K562 (cell line): ENCODE measurements around the gene ATP6V1F. TPM values are rescaled to one million over a fixed set of nuclear protein-coding genes. Genes with fewer than 3 reads are reported as not detected.

Source experiments
- CTBP1 ChIP-seq: fragments of 450-650 bp; IDR thresholded peaks from 2 replicates; pipeline ENCODE4 v1.6.1; 2016; ENCODE audit warnings: borderline replicate concordance
- FIP1L1 ChIP-seq: fragments of 200-400 bp; formaldehyde crosslinking; IDR thresholded peaks from 2 replicates; pipeline ENCODE4 v1.6.1; 2018; ENCODE audit warnings: mild to moderate bottlenecking, low read depth, low read length; ENCODE audit not compliant: poor library complexity, severe bottlenecking
- GATAD2B ChIP-seq: fragments of 450-650 bp; IDR thresholded peaks from 2 replicates; pipeline ENCODE4 v1.6.1; 2017; ENCODE audit warnings: mild to moderate bottlenecking, borderline replicate concordance
- GTF2F1 ChIP-seq: IDR thresholded peaks from 2 replicates; pipeline ENCODE4 v1.6.1; 2011; ENCODE audit warnings: low read depth, low read length, improper control_type of control experiment
- HNRNPL ChIP-seq: fragments of 200-400 bp; formaldehyde crosslinking; IDR thresholded peaks from 2 replicates; pipeline ENCODE4 v1.6.1; 2017; ENCODE audit warnings: low read depth, mild to moderate bottlenecking, low read length
- MBD2 ChIP-seq: sonication (generic); IDR thresholded peaks from 2 replicates; pipeline ENCODE4 v1.6.1; 2016; ENCODE audit warnings: low read depth, borderline replicate concordance
- MTA3 ChIP-seq: fragments of 450-650 bp; formaldehyde crosslinking; IDR thresholded peaks from 2 replicates; pipeline ENCODE4 v1.6.1; 2017; ENCODE audit warnings: mild to moderate bottlenecking, borderline replicate concordance
- NFIC ChIP-seq: fragments of 450-650 bp; IDR thresholded peaks from 2 replicates; pipeline ENCODE4 v1.6.1; 2017; ENCODE audit warnings: mild to moderate bottlenecking, inconsistent platforms
- POLR2G ChIP-seq: fragments of 200-400 bp; formaldehyde crosslinking; IDR thresholded peaks from 2 replicates; pipeline ENCODE4 v1.6.1; 2017; ENCODE audit warnings: low read depth, mild to moderate bottlenecking, antibody characterized with exemption, low read length, moderate library complexity
- POLR2H ChIP-seq: IDR thresholded peaks from 2 replicates; pipeline ENCODE4 v1.6.1; 2016; ENCODE audit warnings: missing genetic modification characterization, low read depth, mild to moderate bottlenecking, control low read depth, missing compliant biosample characterization, moderate library complexity
- RFX7 ChIP-seq: fragments of 250-450 bp; sonication (Bioruptor Pico); IDR thresholded peaks from 2 replicates; pipeline ENCODE4 v1.5.1; 2021; ENCODE audit warnings: mild to moderate bottlenecking
- SMAD1 ChIP-seq: fragments of 150-350 bp; IDR thresholded peaks from 2 replicates; pipeline ENCODE4 v1.6.1; 2014; ENCODE audit warnings: low read length, low read depth; ENCODE audit not compliant: partially characterized antibody
- TCF7L2 ChIP-seq: fragments of 150-350 bp; IDR thresholded peaks from 2 replicates; pipeline ENCODE4 v1.6.1; 2016; ENCODE audit warnings: low read depth, mild to moderate bottlenecking, low read length, moderate library complexity
- VEZF1 ChIP-seq: fragments of 200-800 bp; sonication (Bioruptor generic); IDR thresholded peaks from 2 replicates; pipeline ENCODE4 v1.6.1; 2017; ENCODE audit warnings: missing genetic modification characterization, missing compliant biosample characterization
- ZBTB7A ChIP-seq: IDR thresholded peaks from 2 replicates; pipeline ENCODE4 v1.6.1; 2011; ENCODE audit warnings: low read depth, mild to moderate bottlenecking, low read length, moderate library complexity, borderline replicate concordance; ENCODE audit not compliant: control insufficient read depth
- ZNF263 ChIP-seq: sonication (generic); formaldehyde crosslinking; IDR thresholded peaks from 2 replicates; pipeline ENCODE4 v1.8.0; 2022; ENCODE audit warnings: mild to moderate bottlenecking, missing genetic modification reagents, borderline replicate concordance
- ZNF407 ChIP-seq: fragments of 450-650 bp; IDR thresholded peaks from 2 replicates; pipeline ENCODE4 v1.6.1; 2016; ENCODE audit warnings: low read depth
- ZNF764 ChIP-seq: fragments of 250-450 bp; sonication (Bioruptor Pico); IDR thresholded peaks from 2 replicates; pipeline ENCODE4 v1.4.0; 2020; ENCODE audit warnings: low read depth, mild to moderate bottlenecking, moderate library complexity
- ZNF785 ChIP-seq: fragments of 250-450 bp; sonication (Bioruptor Pico); IDR thresholded peaks from 2 replicates; pipeline ENCODE4 v1.4.0; 2020; ENCODE audit warnings: mild to moderate bottlenecking
- polyA plus RNA-seq, 8 experiments: library from polyadenylated mRNA; depleted of rRNA in 4 of 8; stranded (reverse) in 5 of 8; unstranded in 3 of 8; fragments of >200 nt; fragmentation: Nextera tagmentation in 2 of 8; fragmentation: Illumina TruSeq in 1 of 8; extraction: Ambion mirVana in 2 of 8; extraction: Trizol in 1 of 8; gene quantifications; 2 replicates each; pipeline versions ENCODE4 v1.2.1 to v1.2.3, GENCODE V29; 2011 to 2014; ENCODE audit warnings: inconsistent platforms in 1 of 8, missing spikeins in 1 of 8
- total RNA-seq, 7 experiments: library from RNA; depleted of rRNA in 6 of 7; stranded (reverse); fragments of >200 nt in 6 of 7; fragmentation: Illumina TruSeq in 2 of 7; extraction: Trizol in 2 of 7; gene quantifications; 2 replicates each; pipeline versions ENCODE4 v1.2.1 to v1.2.3, GENCODE V29; 2011 to 2021; ENCODE audit warnings: low replicate concordance in 1 of 7

The ATP6V1F gene
- total and polyA plus RNA-seq, 9 of the 15 experiments (the other 6 are each of a cell fraction or from before 2014, with no cell fraction given) = 206 to 1,123 (median 542) TPM

GRCh38 chr7:128841921-128842673, 20.6 kb upstream of the ATP6V1F start (continued):
- TF ChIP-seq GATAD2B = no peak
- no peak for TF ChIP-seq RFX7 (CRISPR knock-in tag)
- peak; percentile 67 for TF ChIP-seq FIP1L1
- TF ChIP-seq ZNF407 = no peak
- peak; percentile 13; the same call in 1 of the 2 replicates for TF ChIP-seq MBD2
- no peak for TF ChIP-seq ZNF785 (CRISPR knock-in tag)
- TF ChIP-seq SMAD1 = no peak
- TF ChIP-seq ZNF764 = no peak
- TF ChIP-seq CTBP1 = 0 out of 2 replicates have a peak, but pooled peaks have one; percentile 12
- no peak for TF ChIP-seq TCF7L2
- TF ChIP-seq POLR2H (tag) = no peak
- TF ChIP-seq VEZF1 (CRISPR knock-in tag) = peak; percentile 62
- peak; percentile 58; the same call in 1 of the 2 replicates for TF ChIP-seq ZBTB7A
- TF ChIP-seq POLR2G = peak; percentile 81
- TF ChIP-seq ZNF263 = peak; percentile 24; the same call in 1 of the 2 replicates
- TF ChIP-seq MTA3 = 0 out of 2 replicates have a peak, but pooled peaks have one; percentile 19
- TF ChIP-seq GTF2F1 = no peak
- TF ChIP-seq NFIC = 0 out of 2 replicates have a peak, but pooled peaks have one; percentile 12
- peak; percentile 68; the same call in 1 of the 2 replicates for TF ChIP-seq HNRNPL
